Kidney (tissue), 14 donors: Measurements from ENCODE around the gene CRIM1. TPM values are rescaled to one million over a fixed set of nuclear protein-coding genes. Genes with fewer than 3 reads are reported as not detected.

ENCODE experiments used
- DNase-seq, 5 donors: peaks; one replicate each; pipeline ENCODE4 v3.0.0-alpha.2; 2013 to 2020
- FAIRE-seq: peaks from 2 replicates; lab custom pipeline; 2012; peaks lifted over from hg19 to GRCh38; lab: Jason Lieb, UNC
- H3K27ac ChIP-seq, 2 donors: one replicate each; pipeline ENCODE4 v1.7.0; 2013; ENCODE audit warnings: low read depth in 2 of 2, low read length in 2 of 2, inconsistent platforms in 1 of 2
- H3K27me3 ChIP-seq: one replicate; pipeline ENCODE4 v1.7.1; 2013; ENCODE audit warnings: low read length, inconsistent platforms; ENCODE audit not compliant: control insufficient read depth, insufficient read depth
- H3K36me3 ChIP-seq, 3 donors: one replicate each; pipeline versions ENCODE4 v1.7.0 to v1.7.1; 2013; ENCODE audit warnings: low read length in 3 of 3, control low read depth in 1 of 3, inconsistent platforms in 1 of 3; ENCODE audit not compliant: insufficient read depth in 3 of 3, control insufficient read depth in 2 of 3
- H3K4me1 ChIP-seq, 3 donors: one replicate each; pipeline versions ENCODE4 v1.7.0 to v1.7.1; 2013; ENCODE audit warnings: low read length in 3 of 3, inconsistent platforms in 1 of 3, low read depth in 1 of 3; ENCODE audit not compliant: control insufficient read depth in 2 of 3, insufficient read depth in 2 of 3
- H3K4me3 ChIP-seq, 3 donors: one replicate each; pipeline versions ENCODE4 v1.7.0 to v1.8.1; 2013; ENCODE audit warnings: low read length in 3 of 3, control low read depth in 1 of 3, inconsistent platforms in 1 of 3
- H3K9ac ChIP-seq, 3 donors: one replicate each; pipeline versions ENCODE4 v1.7.0 to v1.7.1; 2013; ENCODE audit warnings: low read length in 3 of 3, control low read depth in 1 of 3, inconsistent platforms in 1 of 3
- H3K9me3 ChIP-seq, 3 donors: one replicate each; pipeline versions ENCODE4 v1.7.0 to v1.7.1; 2013; ENCODE audit warnings: low read length in 3 of 3, control low read depth in 1 of 3, inconsistent platforms in 1 of 3; ENCODE audit not compliant: control insufficient read depth in 2 of 3, insufficient read depth in 1 of 3
- intact Hi-C: fragments of 100-400 bp; cut with DNase I; formaldehyde crosslinking; loops from one replicate; pipeline ENCODE4 v1.11.1; 2022
- polyA plus RNA-seq: library from polyadenylated mRNA; stranded (reverse); fragments of 350-450 nt; fragmentation: Illumina TruSeq; extraction: RNeasy Lipid Tissue Mini Kit (QIAGEN cat#74804); gene quantifications from one replicate; pipeline ENCODE4 v1.2.3, GENCODE V29; 2014; ENCODE audit warnings: low read depth, low replicate concordance; ENCODE audit not compliant: insufficient read depth
- total RNA-seq: library from RNA; stranded (reverse); fragmentation: NEBNext Ultra II Directional; extraction: Animal tissue kit (Norgen Biotek cat#: 25700); gene quantifications from one replicate; pipeline ENCODE4 v1.2.1, GENCODE V29; 2021
- TF ChIP-seq, protein P1 (sequence below): IDR thresholded peaks from 3 replicates; pipeline ENCODE4 v1.5.1; 2012; ENCODE audit warnings: mild to moderate bottlenecking, moderate library complexity, borderline replicate concordance; ENCODE audit not compliant: insufficient read depth; ENCODE audit errors: extremely low read depth
- donor health status: control.
- donor health status: control.
- donor health status: control.
- donor health status: control.
- donor health status: control.
- donor health status: DM: yes; HTN: yes; CAD: no.
- donor health status: Normal renal cell carcinoma (clear cell type).

The CRIM1 gene
- total and polyA plus RNA-seq, 2 donors from 2014 or later = 47.2 to 154 TPM

DNA sequence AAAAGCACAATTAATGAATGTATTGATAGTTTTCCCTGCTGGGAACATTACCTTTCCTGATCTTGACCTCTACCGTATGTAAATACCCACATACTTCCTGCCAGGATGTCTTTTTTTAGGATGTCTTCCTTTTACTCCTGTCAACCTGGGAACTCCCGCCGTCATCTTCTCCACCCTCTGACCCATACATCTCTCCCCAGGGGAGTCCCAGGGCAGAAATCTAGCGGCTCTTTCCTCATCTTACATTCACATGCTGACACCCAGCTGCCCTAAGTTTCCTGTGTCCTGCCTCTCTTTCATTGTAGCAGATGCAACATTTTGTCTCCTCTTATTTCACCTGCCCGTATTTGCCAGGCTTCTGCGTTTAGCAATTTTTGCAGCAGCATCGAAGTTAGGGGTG is 107.8 kb downstream of the CRIM1 start:
- no peak overlapping the region for H3K27ac ChIP-seq
- FAIRE-seq = no peak

DNA sequence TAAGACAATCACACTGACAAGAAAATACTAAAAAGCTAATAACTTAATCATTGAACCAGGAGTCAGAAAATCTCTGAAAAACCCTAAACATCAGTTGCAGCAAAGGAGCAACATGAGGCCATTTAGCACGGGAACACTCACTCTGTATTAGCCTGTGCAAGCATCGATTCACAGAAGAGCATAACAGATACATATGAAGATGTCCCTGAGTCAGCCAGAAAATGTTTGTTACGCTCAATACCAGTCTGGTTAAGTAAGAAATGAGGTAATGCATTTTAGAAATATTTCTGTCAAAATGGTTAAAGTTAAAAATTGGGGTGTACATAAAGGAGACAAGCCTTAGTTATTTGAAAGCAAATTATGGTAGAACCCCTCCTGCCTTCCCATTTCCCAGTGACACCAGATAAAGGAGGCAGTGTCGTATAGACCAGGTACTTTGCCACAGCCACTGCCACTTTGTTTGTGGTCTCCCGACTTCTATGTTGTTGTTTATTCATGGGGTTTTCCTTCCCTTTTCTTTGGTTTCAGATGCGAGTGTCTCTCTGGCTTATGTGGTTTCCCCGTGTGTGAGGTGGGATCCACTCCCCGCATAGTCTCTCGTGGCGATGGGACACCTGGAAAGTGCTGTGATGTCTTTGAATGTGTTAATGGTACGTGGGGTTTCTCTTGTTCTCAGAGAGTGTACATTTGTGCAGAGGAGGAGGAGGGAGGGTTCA is 108.6 kb downstream of the CRIM1 start:
- no peak for FAIRE-seq
- Histone ChIP-seq H3K9me3 (no peaks in the 10 kb centered on the region), H3K27ac (no peak overlapping the region), H3K4me3 (no peak overlapping the region), H3K36me3 (peaks cover 0 to 32% (median 15%) of the 10 kb centered on the region in 3 donors), H3K4me1 (peaks cover 5 to 11% (median 10%) of the 10 kb centered on the region in 3 donors), H3K27me3 (no peaks in the 10 kb centered on the region), H3K9ac (no peak overlapping the region)
- DNase-seq = no peak
- intact Hi-C loops = no loop called here
- TF ChIP-seq, protein P1, sequence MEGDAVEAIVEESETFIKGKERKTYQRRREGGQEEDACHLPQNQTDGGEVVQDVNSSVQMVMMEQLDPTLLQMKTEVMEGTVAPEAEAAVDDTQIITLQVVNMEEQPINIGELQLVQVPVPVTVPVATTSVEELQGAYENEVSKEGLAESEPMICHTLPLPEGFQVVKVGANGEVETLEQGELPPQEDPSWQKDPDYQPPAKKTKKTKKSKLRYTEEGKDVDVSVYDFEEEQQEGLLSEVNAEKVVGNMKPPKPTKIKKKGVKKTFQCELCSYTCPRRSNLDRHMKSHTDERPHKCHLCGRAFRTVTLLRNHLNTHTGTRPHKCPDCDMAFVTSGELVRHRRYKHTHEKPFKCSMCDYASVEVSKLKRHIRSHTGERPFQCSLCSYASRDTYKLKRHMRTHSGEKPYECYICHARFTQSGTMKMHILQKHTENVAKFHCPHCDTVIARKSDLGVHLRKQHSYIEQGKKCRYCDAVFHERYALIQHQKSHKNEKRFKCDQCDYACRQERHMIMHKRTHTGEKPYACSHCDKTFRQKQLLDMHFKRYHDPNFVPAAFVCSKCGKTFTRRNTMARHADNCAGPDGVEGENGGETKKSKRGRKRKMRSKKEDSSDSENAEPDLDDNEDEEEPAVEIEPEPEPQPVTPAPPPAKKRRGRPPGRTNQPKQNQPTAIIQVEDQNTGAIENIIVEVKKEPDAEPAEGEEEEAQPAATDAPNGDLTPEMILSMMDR = no peak

More for the DNA sequence above, 107.8 kb downstream of the CRIM1 start:
- no peaks in the 10 kb centered on the region for H3K27me3 ChIP-seq
- intact Hi-C loops = no loop called here
- DNase-seq = no peak
- H3K36me3 ChIP-seq = peaks cover 0 to 25% (median 13%) of the 10 kb centered on the region in 3 donors
- H3K9ac ChIP-seq = no peak overlapping the region
- TF ChIP-seq, protein P1 = no peak
- H3K9me3 ChIP-seq = no peaks in the 10 kb centered on the region
- H3K4me1 ChIP-seq = peaks cover 5 to 12% (median 11%) of the 10 kb centered on the region in 3 donors
- no peak overlapping the region for H3K4me3 ChIP-seq

DNA sequence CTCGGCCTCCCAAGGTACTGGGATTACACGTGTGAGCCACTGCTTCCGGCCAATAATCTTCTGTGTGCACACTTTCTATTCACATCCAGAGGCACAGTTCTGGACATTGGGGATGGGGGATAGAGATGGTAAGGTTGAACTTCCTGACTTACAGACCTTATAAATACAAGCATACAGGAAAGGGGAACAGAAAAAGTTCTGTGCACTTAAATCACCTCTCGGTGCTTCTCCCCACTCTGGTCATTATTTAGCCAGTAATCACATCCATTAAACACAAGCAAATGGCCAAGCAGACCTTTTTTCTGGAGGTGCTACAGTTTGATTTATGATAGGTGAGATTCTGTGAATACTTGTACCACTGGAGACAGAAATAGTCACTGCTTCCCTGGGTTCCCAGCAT is 110.6 kb downstream of the CRIM1 start:
- H3K4me1 ChIP-seq = peaks cover 0 to 2% (median 1%) of the 10 kb centered on the region in 3 donors
- no peak for FAIRE-seq
- no peaks in the 10 kb centered on the region for H3K9me3 ChIP-seq
- DNase-seq = no peak
- H3K27ac ChIP-seq = no peak overlapping the region
- intact Hi-C loops = no loop called here
- H3K4me3 ChIP-seq = no peak overlapping the region
- H3K27me3 ChIP-seq = no peaks in the 10 kb centered on the region
- H3K36me3 ChIP-seq = peaks cover 0 to 35% (median 15%) of the 10 kb centered on the region in 3 donors
- TF ChIP-seq, protein P1 = no peak
- H3K9ac ChIP-seq = no peak overlapping the region
